Vagina (tissue), 2 donors: ENCODE data around the gene EGF.

Experiments used
- POLR2A ChIP-seq, 2 donors: fragments of 450-650 bp; IDR thresholded peaks; one replicate each; pipeline ENCODE4 v1.6.1; 2017; ENCODE audit warnings: antibody characterized with exemption in 2 of 2, mild to moderate bottlenecking in 2 of 2, moderate library complexity in 2 of 2
- POLR2AphosphoS5 ChIP-seq, 2 donors: sonication (generic); formaldehyde crosslinking; IDR thresholded peaks; one replicate each; pipeline ENCODE4 v1.9.0; 2017; ENCODE audit warnings: antibody characterized with exemption in 2 of 2, mild to moderate bottlenecking in 2 of 2, low read depth in 1 of 2; ENCODE audit not compliant: insufficient read depth in 1 of 2
- TF ChIP-seq, protein P1 (sequence below), 3 experiments: fragments of 450-650 bp in 2 of 3; fragments of 200-600 bp in 1 of 3; sonication (generic) in 1 of 3; IDR thresholded peaks; one replicate each; pipeline ENCODE4 v1.5.1; 2017 to 2019; ENCODE audit warnings: antibody characterized with exemption in 3 of 3, mild to moderate bottlenecking in 2 of 3, moderate library complexity in 2 of 3

DNA sequence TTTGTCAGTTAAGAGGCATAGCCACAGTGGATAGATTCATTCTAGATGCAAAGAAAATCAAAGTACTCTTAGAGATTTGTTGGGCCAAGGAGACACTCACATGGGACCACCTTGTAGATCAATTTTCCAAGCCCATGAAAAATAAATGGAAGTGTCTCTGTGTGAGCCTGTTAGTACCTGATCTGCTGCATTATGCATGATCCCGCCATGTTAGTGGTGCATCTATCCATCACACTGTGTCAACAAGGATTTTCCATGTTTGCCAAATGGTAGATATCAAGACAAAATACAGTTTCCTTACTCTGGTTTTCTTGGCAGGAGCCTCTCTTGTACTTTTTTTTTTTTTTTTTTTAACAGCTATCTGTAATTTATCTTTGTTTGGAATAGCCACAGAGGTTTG is 112.4 kb downstream of the EGF start:
- TF ChIP-seq, protein P1, sequence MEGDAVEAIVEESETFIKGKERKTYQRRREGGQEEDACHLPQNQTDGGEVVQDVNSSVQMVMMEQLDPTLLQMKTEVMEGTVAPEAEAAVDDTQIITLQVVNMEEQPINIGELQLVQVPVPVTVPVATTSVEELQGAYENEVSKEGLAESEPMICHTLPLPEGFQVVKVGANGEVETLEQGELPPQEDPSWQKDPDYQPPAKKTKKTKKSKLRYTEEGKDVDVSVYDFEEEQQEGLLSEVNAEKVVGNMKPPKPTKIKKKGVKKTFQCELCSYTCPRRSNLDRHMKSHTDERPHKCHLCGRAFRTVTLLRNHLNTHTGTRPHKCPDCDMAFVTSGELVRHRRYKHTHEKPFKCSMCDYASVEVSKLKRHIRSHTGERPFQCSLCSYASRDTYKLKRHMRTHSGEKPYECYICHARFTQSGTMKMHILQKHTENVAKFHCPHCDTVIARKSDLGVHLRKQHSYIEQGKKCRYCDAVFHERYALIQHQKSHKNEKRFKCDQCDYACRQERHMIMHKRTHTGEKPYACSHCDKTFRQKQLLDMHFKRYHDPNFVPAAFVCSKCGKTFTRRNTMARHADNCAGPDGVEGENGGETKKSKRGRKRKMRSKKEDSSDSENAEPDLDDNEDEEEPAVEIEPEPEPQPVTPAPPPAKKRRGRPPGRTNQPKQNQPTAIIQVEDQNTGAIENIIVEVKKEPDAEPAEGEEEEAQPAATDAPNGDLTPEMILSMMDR (IDR thresholded peaks at IDR 0.05), result no peak
- no peak for TF ChIP-seq POLR2A (IDR thresholded peaks at IDR 0.05)
- TF ChIP-seq POLR2AphosphoS5 (IDR thresholded peaks at IDR 0.05; ENCODE audit: insufficient read depth in 1 of 2, low read depth in 1 of 2), result no peak
